Mesenchymal stem cell (in vitro differentiated cells and primary cell): ENCODE data around the gene EARS2.
"Not testable (repeated sequence)": the region's sequence is repeated elsewhere in the genome, so short reads cannot be mapped to it uniquely, and the experiment has no call there.

Experiments used
- DNase-seq: peaks from one replicate; pipeline ENCODE4 v3.0.0-alpha.2; 2013
- H2AFZ ChIP-seq: one replicate; pipeline ENCODE4 v1.6.1; 2013; ENCODE audit warnings: low read depth, mild to moderate bottlenecking, control low read depth, inconsistent platforms, low read length, moderate library complexity
- H2AK5ac ChIP-seq: 2 replicates; pipeline ENCODE4 v1.6.1; 2013; ENCODE audit warnings: low read length, moderate library complexity, mild to moderate bottlenecking, inconsistent platforms; ENCODE audit not compliant: severe bottlenecking
- H2BK120ac ChIP-seq: one replicate; pipeline ENCODE4 v1.6.1; 2013; ENCODE audit warnings: low read depth, mild to moderate bottlenecking, inconsistent platforms, low read length, moderate library complexity
- H2BK12ac ChIP-seq, 2 experiments: one replicate each; pipeline ENCODE4 v1.6.1; 2013; ENCODE audit warnings: inconsistent platforms in 2 of 2, low read length in 2 of 2, mild to moderate bottlenecking in 2 of 2, moderate library complexity in 2 of 2, control low read depth in 1 of 2
- H2BK15ac ChIP-seq: one replicate; pipeline ENCODE4 v1.6.1; 2013; ENCODE audit warnings: mild to moderate bottlenecking, low read depth, inconsistent platforms; ENCODE audit not compliant: poor library complexity, severe bottlenecking
- H2BK5ac ChIP-seq: 2 replicates; pipeline ENCODE4 v1.6.1; 2013; ENCODE audit warnings: low read depth, mild to moderate bottlenecking, low read length, control low read depth, inconsistent platforms; ENCODE audit not compliant: poor library complexity, severe bottlenecking
- H3K14ac ChIP-seq, 2 experiments: one replicate each; pipeline ENCODE4 v1.6.1; 2013; ENCODE audit warnings: inconsistent platforms in 2 of 2, low read length in 2 of 2, control low read depth in 1 of 2, mild to moderate bottlenecking in 1 of 2, moderate library complexity in 1 of 2
- H3K18ac ChIP-seq, 2 experiments: one replicate each; pipeline ENCODE4 v1.6.1; 2013; ENCODE audit warnings: inconsistent platforms in 2 of 2, low read length in 2 of 2, control low read depth in 1 of 2, low read depth in 1 of 2, mild to moderate bottlenecking in 1 of 2
- H3K23ac ChIP-seq, 2 experiments: one replicate each; pipeline ENCODE4 v1.6.1; 2013; ENCODE audit warnings: inconsistent platforms in 2 of 2, low read length in 2 of 2, mild to moderate bottlenecking in 2 of 2, moderate library complexity in 2 of 2, control low read depth in 1 of 2
- H3K27ac ChIP-seq: 2 replicates; pipeline ENCODE4 v1.5.1; 2013; ENCODE audit warnings: mild to moderate bottlenecking, moderate library complexity, low read length, control low read depth, inconsistent platforms; ENCODE audit not compliant: poor library complexity, severe bottlenecking
- H3K27me3 ChIP-seq, 2 experiments: 2 replicates each; pipeline versions ENCODE4 v1.6.1 to v1.7.0; 2013; ENCODE audit warnings: low read length in 2 of 2, mild to moderate bottlenecking in 2 of 2, moderate library complexity in 2 of 2, control low read depth in 1 of 2, inconsistent platforms in 1 of 2; ENCODE audit not compliant: control insufficient read depth in 1 of 2, insufficient read depth in 1 of 2
- H3K36me3 ChIP-seq, 2 experiments: 2 replicates each; pipeline versions ENCODE4 v1.6.1 to v1.7.0; 2013; ENCODE audit warnings: low read length in 2 of 2, control low read depth in 1 of 2, inconsistent platforms in 1 of 2, low read depth in 1 of 2, mild to moderate bottlenecking in 1 of 2; ENCODE audit not compliant: insufficient read depth in 2 of 2, control insufficient read depth in 1 of 2
- H3K4ac ChIP-seq, 2 experiments: one replicate each; pipeline ENCODE4 v1.6.1; 2013; ENCODE audit warnings: inconsistent platforms in 2 of 2, low read length in 2 of 2, mild to moderate bottlenecking in 2 of 2, moderate library complexity in 2 of 2, control low read depth in 1 of 2, low read depth in 1 of 2
- H3K4me1 ChIP-seq: 2 replicates; pipeline ENCODE4 v1.6.1; 2013; ENCODE audit warnings: low read depth, low read length, control low read depth; ENCODE audit not compliant: control insufficient read depth, insufficient read depth
- H3K4me2 ChIP-seq: 2 replicates; pipeline ENCODE4 v1.6.1; 2013; ENCODE audit warnings: low read length, mild to moderate bottlenecking, inconsistent platforms; ENCODE audit not compliant: poor library complexity, severe bottlenecking
- H3K4me3 ChIP-seq, 2 experiments: 2 replicates each; pipeline versions ENCODE4 v1.5.1 to v1.7.0; 2013; ENCODE audit warnings: low read length in 2 of 2, mild to moderate bottlenecking in 2 of 2, control low read depth in 1 of 2, low read depth in 1 of 2; ENCODE audit not compliant: insufficient read depth in 1 of 2
- H3K79me1 ChIP-seq: replicated peaks from 2 replicates; pipeline ENCODE4 v1.6.1; 2013; ENCODE audit warnings: mild to moderate bottlenecking, control low read depth, low read length, inconsistent platforms; ENCODE audit not compliant: poor library complexity, severe bottlenecking
- H3K9ac ChIP-seq: 2 replicates; pipeline ENCODE4 v1.7.0; 2013; ENCODE audit warnings: mild to moderate bottlenecking, low read length, moderate library complexity
- H3K9me3 ChIP-seq: 2 replicates; pipeline ENCODE4 v1.7.0; 2013; ENCODE audit warnings: mild to moderate bottlenecking, low read length; ENCODE audit not compliant: control insufficient read depth
- H4K8ac ChIP-seq: one replicate; pipeline ENCODE4 v1.6.1; 2013; ENCODE audit warnings: inconsistent platforms, mild to moderate bottlenecking, low read length, moderate library complexity
- H4K91ac ChIP-seq: one replicate; pipeline ENCODE4 v1.6.1; 2013; ENCODE audit warnings: mild to moderate bottlenecking, low read length, inconsistent platforms
- whole genome bisulfite sequencing: methylation state at CpG from one replicate; pipeline ENCODE4 v1.1.7; 2013; ENCODE audit warnings: mixed read lengths; 5-methylcytosine and 5-hydroxymethylcytosine counted together

EARS2 gene

DNA sequence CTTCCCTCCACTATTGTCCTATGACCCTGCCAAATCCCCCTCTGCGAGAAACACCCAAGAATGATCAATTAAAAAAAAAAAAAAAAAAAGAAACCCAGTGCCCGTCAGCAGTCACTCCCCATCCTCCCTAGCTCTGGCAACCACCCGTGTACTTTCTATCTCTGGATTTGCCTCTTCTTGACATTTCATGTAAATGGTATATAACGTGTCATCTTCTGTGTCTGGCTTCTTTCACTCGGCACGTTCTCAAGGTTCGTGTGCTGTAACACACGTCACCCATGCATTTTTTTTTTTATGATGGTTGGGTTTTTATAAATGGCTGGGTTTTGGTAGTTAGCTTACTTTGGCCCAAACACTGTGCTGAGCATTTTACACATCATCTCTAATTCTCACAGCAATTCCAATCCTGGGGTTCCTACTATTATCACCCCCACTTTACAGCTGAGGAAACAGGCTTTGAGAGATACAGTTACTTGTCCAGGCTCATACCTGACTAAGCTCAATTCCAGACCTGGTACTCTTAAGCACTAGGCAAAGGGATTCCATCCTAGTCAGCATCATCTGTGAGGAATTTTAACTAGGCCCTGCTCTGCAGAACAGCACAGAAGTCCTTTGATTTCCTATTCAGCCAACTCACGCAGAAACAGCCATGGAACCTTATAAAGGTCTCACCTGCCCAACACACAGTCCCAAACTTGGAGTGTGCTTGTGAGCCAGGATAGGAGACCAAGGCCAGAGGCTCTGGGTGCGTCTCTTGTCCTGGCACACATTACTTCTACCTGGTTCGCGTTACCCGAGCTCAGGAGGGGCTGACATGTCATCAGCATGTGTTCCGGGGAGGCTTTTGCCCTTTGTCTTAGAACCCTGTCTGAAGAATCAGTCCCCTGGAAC lies 27.3 kb upstream of the EARS2 start:
- Histone ChIP-seq H2BK5ac (no peak overlapping the region), H3K18ac (no peak overlapping the region), H3K36me3 (peaks cover 46 to 75% of the 10 kb centered on the region in 2 experiments), H2BK15ac (no peak overlapping the region), H3K4me2 (no peak overlapping the region), H3K23ac (no peak overlapping the region), H2AK5ac (no peak overlapping the region), H2AFZ (no peak overlapping the region), H4K8ac (no peak overlapping the region), H3K79me1 (peaks cover 20% of the 10 kb centered on the region), H3K27ac (no peak overlapping the region), H2BK120ac (no peak overlapping the region), H3K4ac (no peak overlapping the region), H3K4me1 (peaks cover 2% of the 10 kb centered on the region), H4K91ac (no peak overlapping the region), H3K9me3 (no peaks in the 10 kb centered on the region), H3K9ac (no peak overlapping the region), H3K14ac (no peak overlapping the region), H3K4me3 (no peak overlapping the region), H2BK12ac (no peak overlapping the region), H3K27me3 (no peaks in the 10 kb centered on the region)
- no peak for DNase-seq
- WGBS = 97% methylated on average over 13 of the region's 14 CpGs

- not testable (repeated sequence) for H3K27ac ChIP-seq, H3K4me3 ChIP-seq, H3K4ac ChIP-seq, H4K8ac ChIP-seq, H3K9ac ChIP-seq, H3K23ac ChIP-seq, H4K91ac ChIP-seq, H2AFZ ChIP-seq, H3K9me3 ChIP-seq, H3K14ac ChIP-seq, H2BK12ac ChIP-seq, DNase-seq, H3K4me2 ChIP-seq, H2AK5ac ChIP-seq, H2BK5ac ChIP-seq, H2BK15ac ChIP-seq, H3K4me1 ChIP-seq, H2BK120ac ChIP-seq, H3K18ac ChIP-seq, H3K27me3 ChIP-seq
- WGBS = 97% methylated on average over 26 of the region's 30 CpGs
- Histone ChIP-seq H3K79me1 (peaks cover 21% of the 10 kb centered on the region), H3K36me3 (peaks cover 47 to 72% of the 10 kb centered on the region in 2 experiments)
These were observed 26.1 kb upstream of the EARS2 start for GRCh38 chr16:23583271-23583670.

DNA sequence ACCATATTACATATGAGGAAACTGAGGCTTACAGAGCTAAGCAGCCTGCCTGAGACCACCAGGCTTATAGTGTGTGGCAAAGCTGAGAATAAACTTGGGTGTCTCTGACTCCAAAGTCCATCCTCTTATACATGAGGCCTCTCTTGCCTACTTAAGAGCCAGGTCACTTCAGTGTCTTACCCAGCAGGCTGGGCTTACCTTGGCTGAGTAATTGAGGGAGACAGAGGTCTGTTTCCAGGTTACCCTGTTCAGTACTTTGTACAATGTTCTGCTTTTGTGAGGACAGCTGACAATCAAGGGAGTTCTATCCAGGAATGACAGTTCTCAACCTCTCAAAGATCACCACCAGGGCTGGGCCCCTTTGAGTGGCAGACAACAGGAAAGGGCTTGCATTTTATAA lies 24.6 kb upstream of the EARS2 start:
- Histone ChIP-seq H4K91ac (no peak overlapping the region), H2AFZ (no peak overlapping the region), H2BK5ac (no peak overlapping the region), H2BK12ac (no peak overlapping the region), H3K4ac (no peak overlapping the region), H3K27me3 (no peaks in the 10 kb centered on the region), H3K23ac (no peak overlapping the region), H2BK120ac (no peak overlapping the region), H4K8ac (no peak overlapping the region), H3K36me3 (peaks cover 38 to 71% of the 10 kb centered on the region in 2 experiments), H3K4me2 (no peak overlapping the region), H3K14ac (no peak overlapping the region), H3K4me3 (no peak overlapping the region), H3K9me3 (no peaks in the 10 kb centered on the region), H2AK5ac (no peak overlapping the region), H2BK15ac (no peak overlapping the region), H3K18ac (no peak overlapping the region), H3K4me1 (no peaks in the 10 kb centered on the region), H3K9ac (no peak overlapping the region), H3K79me1 (peaks cover 18% of the 10 kb centered on the region), H3K27ac (no peak overlapping the region)
- no peak for DNase-seq

DNA sequence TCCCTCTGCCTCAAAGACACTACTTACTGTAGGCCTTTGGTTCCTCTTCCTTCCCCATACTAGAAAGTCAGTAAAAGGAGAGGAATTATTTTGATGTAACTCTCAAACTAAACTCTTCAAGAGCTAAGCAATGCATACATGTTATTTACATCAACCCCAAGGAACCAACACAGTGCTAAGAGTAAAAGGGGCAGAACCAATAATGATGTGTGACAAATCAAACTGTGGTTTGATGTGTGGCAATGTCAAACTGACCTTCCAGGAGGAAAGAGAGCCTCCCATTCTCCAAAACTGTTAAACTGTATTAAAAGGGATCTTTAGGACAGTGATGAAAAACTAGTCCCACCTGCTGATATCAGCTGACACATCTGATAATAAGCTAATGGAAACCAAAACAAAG lies 23.2 kb upstream of the EARS2 start:
- H2BK120ac ChIP-seq = no peak overlapping the region
- H3K4me1 ChIP-seq = no peaks in the 10 kb centered on the region
- H2AFZ ChIP-seq = no peak overlapping the region
- no peaks in the 10 kb centered on the region for H3K27me3 ChIP-seq
- H3K9me3 ChIP-seq = no peaks in the 10 kb centered on the region
- no peak overlapping the region for H2BK15ac ChIP-seq
- H3K4me3 ChIP-seq = no peak overlapping the region
- H3K27ac ChIP-seq = no peak overlapping the region
- no peak overlapping the region for H3K14ac ChIP-seq
- no peak overlapping the region for H2BK5ac ChIP-seq
- H4K91ac ChIP-seq = no peak overlapping the region
- H3K23ac ChIP-seq = no peak overlapping the region
- no peak overlapping the region for H2AK5ac ChIP-seq
- no peak for DNase-seq
- no peak overlapping the region for H3K4ac ChIP-seq
- no peak overlapping the region for H2BK12ac ChIP-seq
- no peak overlapping the region for H4K8ac ChIP-seq
- H3K79me1 ChIP-seq = peaks cover 12% of the 10 kb centered on the region
- H3K4me2 ChIP-seq = no peak overlapping the region
- no peak overlapping the region for H3K18ac ChIP-seq
- no peak overlapping the region for H3K9ac ChIP-seq
- H3K36me3 ChIP-seq = peaks cover 31 to 73% of the 10 kb centered on the region in 2 experiments
